Astrocyte (in vitro differentiated cells and primary cell): ENCODE data around the gene TMEM150A. TPM values are rescaled to one million over a fixed set of nuclear protein-coding genes. Genes with fewer than 3 reads are reported as not detected.

Experiments used
- DNase-seq: peaks from one replicate; pipeline ENCODE4 v3.0.0-alpha.2; 2010; ENCODE audit warnings: low read depth
- FAIRE-seq: peaks from 2 replicates; lab custom pipeline; 2011; peaks lifted over from hg19 to GRCh38; lab: Jason Lieb, UNC
- H2AFZ ChIP-seq: 2 replicates; pipeline ENCODE4 v1.6.0; 2012; ENCODE audit warnings: low read depth, low read length, inconsistent platforms
- H3K27ac ChIP-seq: 2 replicates; pipeline ENCODE4 v1.5.1; 2011; ENCODE audit warnings: low read depth, low read length, inconsistent platforms
- H3K27me3 ChIP-seq: 2 replicates; pipeline ENCODE4 v1.6.0; 2011; ENCODE audit warnings: low read length, inconsistent platforms; ENCODE audit not compliant: insufficient read depth
- H3K36me3 ChIP-seq: 2 replicates; pipeline ENCODE4 v1.5.1; 2011; ENCODE audit warnings: low read length, inconsistent platforms; ENCODE audit not compliant: insufficient read depth
- H3K4me1 ChIP-seq: 2 replicates; pipeline ENCODE4 v1.5.1; 2011; ENCODE audit warnings: low read length, inconsistent platforms; ENCODE audit not compliant: insufficient read depth
- H3K4me2 ChIP-seq: 2 replicates; pipeline ENCODE4 v1.6.0; 2012; ENCODE audit warnings: low read length, inconsistent platforms
- H3K4me3 ChIP-seq: 2 replicates; pipeline ENCODE4 v1.5.1; 2011; ENCODE audit warnings: low read depth, mild to moderate bottlenecking, low read length, inconsistent platforms; ENCODE audit not compliant: insufficient read depth
- H3K79me2 ChIP-seq: 2 replicates; pipeline ENCODE4 v1.6.0; 2012; ENCODE audit warnings: mild to moderate bottlenecking, low read length, inconsistent platforms; ENCODE audit not compliant: insufficient read depth
- H3K9ac ChIP-seq: 2 replicates; pipeline ENCODE4 v1.6.0; 2012; ENCODE audit warnings: mild to moderate bottlenecking, low read length, inconsistent platforms
- H3K9me3 ChIP-seq: 2 replicates; pipeline ENCODE4 v1.5.1; 2012; ENCODE audit warnings: low read depth, mild to moderate bottlenecking, low read length, inconsistent platforms; ENCODE audit not compliant: insufficient read depth
- H4K20me1 ChIP-seq: 2 replicates; pipeline ENCODE4 v1.6.0; 2012; ENCODE audit warnings: low read length, inconsistent platforms; ENCODE audit not compliant: insufficient read depth
- H3K27ac Mint-ChIP-seq: one replicate; pipeline ENCODE4 v1.8.0; 2021; ENCODE audit warnings: mild to moderate bottlenecking, mixed read lengths; ENCODE audit not compliant: unreplicated experiment
- H3K27me3 Mint-ChIP-seq: one replicate; pipeline ENCODE4 v1.8.0; 2021; ENCODE audit warnings: low read depth, mixed read lengths; ENCODE audit not compliant: unreplicated experiment
- H3K36me3 Mint-ChIP-seq: one replicate; pipeline ENCODE4 v1.8.0; 2021; ENCODE audit warnings: low read depth, mixed read lengths; ENCODE audit not compliant: unreplicated experiment
- H3K4me1 Mint-ChIP-seq: one replicate; pipeline ENCODE4 v1.8.0; 2021; ENCODE audit warnings: low read depth, mixed read lengths; ENCODE audit not compliant: unreplicated experiment
- H3K4me3 Mint-ChIP-seq: one replicate; pipeline ENCODE4 v1.8.0; 2021; ENCODE audit warnings: mild to moderate bottlenecking, moderate library complexity, mixed read lengths; ENCODE audit not compliant: unreplicated experiment
- H3K9me3 Mint-ChIP-seq: one replicate; pipeline ENCODE4 v1.8.0; 2021; ENCODE audit warnings: mild to moderate bottlenecking, mixed read lengths; ENCODE audit not compliant: unreplicated experiment
- EZH2 ChIP-seq: IDR thresholded peaks from 2 replicates; pipeline ENCODE4 v1.6.1; 2012; ENCODE audit warnings: mild to moderate bottlenecking, low read length, inconsistent platforms; ENCODE audit not compliant: insufficient read depth
- total RNA-seq: library from RNA; stranded (reverse); gene quantifications from 2 replicates; pipeline ENCODE4 v1.2.1, GENCODE V29; 2021
- TF ChIP-seq, protein P1 (sequence below): IDR thresholded peaks from 2 replicates; pipeline ENCODE4 v1.5.1; 2011; ENCODE audit warnings: low read depth, mild to moderate bottlenecking, inconsistent platforms, low read length, moderate library complexity; ENCODE audit not compliant: insufficient read depth

Gene TMEM150A
- total RNA-seq, 1 donor from 2014 or later, result 20.4 TPM

DNA sequence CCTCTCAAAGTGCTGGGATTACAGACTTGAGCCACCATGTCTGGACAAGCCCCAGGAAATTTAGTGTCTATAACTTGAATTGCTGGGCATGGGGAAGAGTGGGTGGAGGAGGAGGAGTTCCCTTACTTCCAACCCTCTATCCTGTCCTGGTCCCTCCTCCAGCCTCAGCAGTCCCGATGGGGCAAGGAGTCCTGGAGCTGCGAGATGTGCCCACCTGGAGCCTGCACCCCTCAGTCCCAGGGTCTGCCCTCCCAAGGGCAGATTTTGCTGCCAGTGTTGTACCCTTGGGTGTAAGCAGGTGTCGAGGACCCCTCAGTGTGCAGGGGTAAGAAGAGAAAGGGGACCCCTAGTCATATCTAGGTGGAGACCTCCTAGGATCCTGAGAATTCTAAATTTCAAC lies 22.3 kb downstream of the TMEM150A start:
- no peak overlapping the region for H3K27ac ChIP-seq
- H3K4me2 ChIP-seq, result no peak overlapping the region
- no peaks in the 10 kb centered on the region for H3K36me3 ChIP-seq
- no peak for TF ChIP-seq EZH2
- TF ChIP-seq, protein P1, sequence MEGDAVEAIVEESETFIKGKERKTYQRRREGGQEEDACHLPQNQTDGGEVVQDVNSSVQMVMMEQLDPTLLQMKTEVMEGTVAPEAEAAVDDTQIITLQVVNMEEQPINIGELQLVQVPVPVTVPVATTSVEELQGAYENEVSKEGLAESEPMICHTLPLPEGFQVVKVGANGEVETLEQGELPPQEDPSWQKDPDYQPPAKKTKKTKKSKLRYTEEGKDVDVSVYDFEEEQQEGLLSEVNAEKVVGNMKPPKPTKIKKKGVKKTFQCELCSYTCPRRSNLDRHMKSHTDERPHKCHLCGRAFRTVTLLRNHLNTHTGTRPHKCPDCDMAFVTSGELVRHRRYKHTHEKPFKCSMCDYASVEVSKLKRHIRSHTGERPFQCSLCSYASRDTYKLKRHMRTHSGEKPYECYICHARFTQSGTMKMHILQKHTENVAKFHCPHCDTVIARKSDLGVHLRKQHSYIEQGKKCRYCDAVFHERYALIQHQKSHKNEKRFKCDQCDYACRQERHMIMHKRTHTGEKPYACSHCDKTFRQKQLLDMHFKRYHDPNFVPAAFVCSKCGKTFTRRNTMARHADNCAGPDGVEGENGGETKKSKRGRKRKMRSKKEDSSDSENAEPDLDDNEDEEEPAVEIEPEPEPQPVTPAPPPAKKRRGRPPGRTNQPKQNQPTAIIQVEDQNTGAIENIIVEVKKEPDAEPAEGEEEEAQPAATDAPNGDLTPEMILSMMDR, result no peak
- Mint-ChIP-seq H3K36me3 (peaks cover 6% of the 10 kb centered on the region), H3K4me3 (no peak overlapping the region), H3K27ac (no peak overlapping the region), H3K4me1 (peaks cover 33% of the 10 kb centered on the region), H3K9me3 (no peaks in the 10 kb centered on the region), H3K27me3 (peaks cover 7% of the 10 kb centered on the region)
- H3K27me3 ChIP-seq, result no peaks in the 10 kb centered on the region
- no peaks in the 10 kb centered on the region for H3K9me3 ChIP-seq
- no peak for FAIRE-seq
- no peak overlapping the region for H2AFZ ChIP-seq
- H3K9ac ChIP-seq, result no peak overlapping the region
- no peak overlapping the region for H3K4me3 ChIP-seq
- H3K4me1 ChIP-seq, result peaks cover 14% of the 10 kb centered on the region
- H4K20me1 ChIP-seq, result no peaks in the 10 kb centered on the region
- H3K79me2 ChIP-seq, result peaks cover 2% of the 10 kb centered on the region
- DNase-seq, result no peak

DNA sequence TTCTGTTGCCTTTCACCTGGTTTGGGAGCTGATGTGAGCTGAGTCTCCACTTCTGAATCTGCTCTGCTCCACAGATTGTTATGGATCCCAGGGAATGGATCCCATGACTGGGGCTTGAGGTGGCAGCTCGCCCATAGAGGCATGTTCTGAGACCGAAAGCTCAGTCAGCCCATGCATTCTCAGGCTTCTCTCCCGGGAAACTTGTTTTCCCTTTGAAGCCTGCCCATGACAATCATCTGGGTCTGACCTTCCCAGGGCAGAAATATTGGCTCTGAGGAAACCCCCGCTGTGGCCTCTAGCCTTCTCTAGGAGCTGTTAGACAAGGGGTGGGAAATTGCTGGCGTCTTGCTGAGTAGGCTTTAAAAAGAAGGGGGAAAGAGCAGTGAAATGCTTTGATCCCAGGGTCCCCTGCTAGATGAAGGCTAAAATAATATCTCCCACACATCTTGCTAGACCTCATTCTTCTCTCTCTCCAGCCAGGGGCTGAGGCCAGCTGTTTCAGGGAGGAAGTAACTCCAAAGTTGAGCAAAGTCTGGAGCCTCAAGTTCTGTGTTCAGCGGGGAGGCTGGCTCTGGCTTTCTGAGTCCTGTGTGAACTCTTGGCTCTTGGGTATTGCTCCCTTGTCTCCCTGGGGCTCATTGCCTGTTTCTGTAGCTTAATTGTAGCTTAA lies 23.1 kb downstream of the TMEM150A start:
- no peak overlapping the region for H3K4me3 ChIP-seq
- Mint-ChIP-seq H3K27me3 (peaks cover 7% of the 10 kb centered on the region), H3K36me3 (peaks cover 6% of the 10 kb centered on the region), H3K4me1 (peaks cover 29% of the 10 kb centered on the region), H3K9me3 (no peaks in the 10 kb centered on the region), H3K27ac (peak overlapping the region; percentile 55), H3K4me3 (peak overlapping the region; percentile 60)
- H2AFZ ChIP-seq, result peak overlapping the region; percentile 27
- H3K9ac ChIP-seq, result no peak overlapping the region
- TF ChIP-seq EZH2, result no peak
- TF ChIP-seq, protein P1, result no peak
- no peak for FAIRE-seq
- no peaks in the 10 kb centered on the region for H4K20me1 ChIP-seq
- H3K9me3 ChIP-seq, result no peaks in the 10 kb centered on the region
- H3K4me1 ChIP-seq, result peaks cover 6% of the 10 kb centered on the region
- H3K79me2 ChIP-seq, result no peaks in the 10 kb centered on the region
- H3K36me3 ChIP-seq, result no peaks in the 10 kb centered on the region
- DNase-seq, result no peak
- no peaks in the 10 kb centered on the region for H3K27me3 ChIP-seq
- H3K27ac ChIP-seq, result no peak overlapping the region
- no peak overlapping the region for H3K4me2 ChIP-seq
